DND-41 (cell line): Measurements from ENCODE around the gene NINJ1.

Experiments used
- CTCF ChIP-seq: IDR thresholded peaks from 2 replicates; pipeline ENCODE4 v1.5.1; 2012; ENCODE audit warnings: borderline replicate concordance, low read length, moderate library complexity, mild to moderate bottlenecking; ENCODE audit not compliant: poor library complexity, severe bottlenecking; ENCODE audit errors: extremely low read depth
- EZH2 ChIP-seq: IDR thresholded peaks from 3 replicates; pipeline ENCODE4 v1.6.1; 2012; ENCODE audit warnings: borderline replicate concordance, low read depth, mild to moderate bottlenecking, moderate library complexity, low read length, inconsistent platforms; ENCODE audit not compliant: severe bottlenecking

DNA sequence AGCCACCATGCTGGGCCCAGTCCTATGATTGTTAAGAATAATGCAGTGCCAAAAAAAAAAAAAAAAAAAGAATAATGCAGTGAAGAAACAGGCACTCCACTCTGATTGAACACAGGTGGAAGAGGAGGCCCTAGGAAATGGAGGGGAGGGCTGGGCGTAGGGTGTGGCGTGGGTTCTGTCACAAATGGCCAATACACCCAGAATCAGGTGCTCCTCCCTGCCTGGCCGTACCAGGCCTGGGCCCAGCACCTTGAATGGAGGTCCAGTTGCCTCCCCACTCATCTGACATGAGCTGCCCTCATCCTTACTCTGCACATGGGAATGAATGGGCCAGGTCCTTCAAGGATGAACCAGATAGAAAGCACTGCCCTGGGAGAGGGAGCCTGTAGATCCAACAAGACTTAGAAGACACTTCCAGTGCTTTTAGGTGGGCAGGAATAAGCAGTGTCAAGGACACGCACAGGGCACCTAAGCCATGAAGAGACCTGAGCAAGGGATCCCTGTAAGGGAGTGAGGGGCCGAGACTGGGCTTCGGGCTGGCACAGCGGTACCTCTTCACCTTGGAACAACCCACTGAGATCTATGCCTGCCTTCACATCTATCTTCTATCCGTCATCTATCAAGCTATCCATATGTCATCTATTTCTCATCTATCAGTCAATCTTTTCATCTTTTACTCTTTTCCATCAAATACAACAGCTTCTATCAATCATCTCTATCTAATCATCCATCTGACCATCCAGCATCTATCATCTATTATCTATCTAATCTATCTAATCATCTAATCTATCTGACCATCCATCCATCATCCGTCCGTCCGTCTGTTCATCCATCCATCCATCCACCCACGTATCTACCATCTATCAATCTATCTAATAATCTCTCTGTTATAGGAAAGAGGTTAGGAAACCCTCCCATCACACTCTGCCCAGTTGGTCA lies 15.9 kb downstream of the NINJ1 start:
- no peak for TF ChIP-seq CTCF
- TF ChIP-seq EZH2: no peak
